ENCODE data around the gene SLC2A14.

- TF ChIP-seq POLR2A (IDR thresholded peaks at IDR 0.05) = no peak
- no peak for TF ChIP-seq CTCF (IDR thresholded peaks at IDR 0.05)
These were observed 102.7 kb downstream of the SLC2A14 start for GRCh38 chr12:7769999-7770398.

Data from suprapubic skin (tissue), 3 donors.